NCI-H446 treated with DMSO at 0.1 percent for 48 hours (cell line): ENCODE measurements around the gene TMIGD3.

Source experiments
- DNase-seq: peaks from one replicate; lab custom pipeline; 2025; lab: John Stamatoyannopoulos, UW

The TMIGD3 gene

DNA sequence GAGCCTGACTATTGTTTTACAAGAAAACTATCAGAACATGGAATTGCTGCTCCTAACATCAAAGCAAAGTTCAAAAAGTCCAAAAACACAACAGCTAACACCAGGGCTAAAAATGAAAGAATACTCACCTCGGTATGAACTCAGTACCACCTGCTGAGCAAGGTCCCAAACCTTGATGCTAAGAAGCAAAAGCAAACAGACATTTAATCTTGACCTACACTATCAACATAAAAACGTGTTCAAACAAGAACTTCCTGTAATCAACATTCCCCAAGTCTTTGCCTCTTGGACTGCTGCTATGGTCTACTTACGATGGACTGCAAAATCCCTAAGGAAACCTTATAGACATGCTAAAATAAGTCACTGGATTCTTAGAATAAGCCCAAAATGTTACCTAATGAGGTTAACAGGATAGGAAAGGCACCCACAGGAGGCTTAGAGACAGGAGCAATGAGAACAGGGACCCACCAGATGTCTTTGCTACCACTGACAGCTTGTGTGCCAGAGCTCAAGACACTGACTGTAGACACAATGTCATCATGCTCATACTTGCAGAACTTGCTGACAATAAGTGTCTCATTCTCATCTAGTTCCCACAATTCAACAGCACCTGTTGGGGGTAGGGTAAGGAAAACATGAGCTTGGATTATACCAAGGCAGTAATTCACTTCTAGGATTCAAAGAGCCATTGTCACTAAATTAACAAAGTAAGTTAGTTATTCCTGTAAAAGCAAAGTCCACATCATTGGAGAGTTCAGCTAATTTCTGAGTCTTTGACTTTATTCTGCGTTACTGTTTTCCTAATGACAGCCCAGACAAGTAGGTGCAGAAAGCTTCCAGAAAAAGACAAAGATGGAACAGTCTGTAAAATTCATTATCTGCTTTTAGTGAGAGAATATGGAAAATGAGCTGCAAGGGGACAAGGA lies 56.2 kb downstream of the TMIGD3 start:
- DNase-seq = no peak

DNA sequence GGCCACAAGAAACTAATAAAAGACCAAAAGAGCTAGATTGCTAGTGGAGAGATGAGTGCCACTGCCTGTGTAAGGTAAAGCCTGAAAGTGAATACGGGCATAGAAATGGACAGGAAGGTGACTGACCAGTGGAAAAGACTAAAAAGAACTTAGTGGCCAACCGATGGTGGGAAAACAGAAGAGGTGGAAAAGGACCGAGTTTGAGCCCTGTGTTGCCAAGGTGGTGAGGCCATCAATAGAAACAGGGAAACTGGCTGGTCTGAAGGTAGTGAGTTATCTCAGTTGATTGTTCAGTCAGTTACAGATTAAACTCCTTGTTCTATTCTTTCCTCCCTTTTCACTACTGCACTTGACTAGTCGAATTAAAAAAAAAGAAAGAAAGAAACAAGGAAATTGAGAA lies 56.9 kb downstream of the TMIGD3 start:
- DNase-seq = no peak

DNA sequence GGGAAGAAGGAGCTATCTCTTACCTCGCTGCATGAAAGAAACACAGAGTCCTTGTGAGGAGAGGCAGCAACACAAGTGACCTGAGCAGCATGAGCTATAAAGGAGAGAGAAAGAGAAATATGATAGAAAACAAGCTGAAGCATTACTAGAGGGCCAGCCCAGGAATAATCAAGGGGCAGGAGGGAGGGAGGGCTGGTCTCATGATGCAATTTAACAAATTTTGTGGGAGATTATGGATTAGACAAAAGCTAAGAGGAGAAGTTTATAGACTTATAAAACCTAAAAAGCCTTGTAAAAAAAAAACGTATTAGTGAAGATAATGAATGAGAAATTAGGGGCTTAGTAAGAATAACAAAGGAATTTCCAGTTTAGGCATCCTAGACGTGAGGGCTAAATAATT lies 59.4 kb downstream of the TMIGD3 start:
- no peak for DNase-seq

DNA sequence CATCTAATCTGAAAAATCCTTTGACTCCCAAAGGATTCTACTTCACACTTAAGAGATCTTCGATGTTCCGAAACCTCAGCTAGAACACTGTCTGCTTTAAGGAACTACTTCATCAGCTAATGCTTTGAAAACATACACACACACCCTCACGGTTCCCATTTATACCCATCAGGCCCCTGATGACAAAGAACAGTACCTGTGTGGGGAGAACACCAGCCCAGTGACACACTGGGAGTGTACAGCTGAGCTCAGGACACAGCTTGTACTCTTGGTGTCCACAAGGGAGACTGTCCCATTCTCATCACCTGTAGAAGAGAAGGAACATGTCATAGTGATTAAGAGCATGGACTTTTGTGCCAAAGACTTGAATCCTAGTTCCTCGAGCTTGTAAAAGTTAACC lies 61.0 kb downstream of the TMIGD3 start:
- no peak for DNase-seq

DNA sequence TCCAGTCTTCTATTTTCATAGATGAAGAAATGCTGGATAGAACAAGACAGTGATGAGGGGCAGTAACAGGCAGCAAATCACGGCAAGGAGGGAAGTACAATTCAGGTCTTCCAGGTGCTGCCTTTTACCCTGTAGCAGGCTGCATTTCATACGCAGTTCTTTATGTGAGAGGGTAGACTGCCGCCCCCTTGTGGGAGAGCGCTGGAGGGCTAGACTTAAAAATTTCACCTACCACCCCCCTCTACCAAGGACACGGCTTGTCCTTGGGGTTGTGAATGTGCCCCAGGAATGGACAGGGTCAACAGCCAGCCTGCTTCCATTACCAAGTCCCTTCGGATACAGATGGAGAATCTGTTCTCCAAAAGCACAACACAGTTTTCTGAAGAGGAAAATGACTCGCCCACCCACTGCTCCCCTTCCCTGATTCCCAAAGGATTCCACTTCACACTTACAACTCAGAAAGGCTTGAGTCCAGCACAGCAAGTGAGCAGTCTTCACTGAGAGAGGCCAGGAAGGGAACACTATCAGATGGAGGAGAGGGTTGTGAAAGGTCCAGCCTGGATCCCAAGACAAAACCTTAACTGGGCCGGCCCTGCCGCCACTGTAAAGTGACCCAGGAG lies 61.8 kb downstream of the TMIGD3 start:
- no peak for DNase-seq

DNA sequence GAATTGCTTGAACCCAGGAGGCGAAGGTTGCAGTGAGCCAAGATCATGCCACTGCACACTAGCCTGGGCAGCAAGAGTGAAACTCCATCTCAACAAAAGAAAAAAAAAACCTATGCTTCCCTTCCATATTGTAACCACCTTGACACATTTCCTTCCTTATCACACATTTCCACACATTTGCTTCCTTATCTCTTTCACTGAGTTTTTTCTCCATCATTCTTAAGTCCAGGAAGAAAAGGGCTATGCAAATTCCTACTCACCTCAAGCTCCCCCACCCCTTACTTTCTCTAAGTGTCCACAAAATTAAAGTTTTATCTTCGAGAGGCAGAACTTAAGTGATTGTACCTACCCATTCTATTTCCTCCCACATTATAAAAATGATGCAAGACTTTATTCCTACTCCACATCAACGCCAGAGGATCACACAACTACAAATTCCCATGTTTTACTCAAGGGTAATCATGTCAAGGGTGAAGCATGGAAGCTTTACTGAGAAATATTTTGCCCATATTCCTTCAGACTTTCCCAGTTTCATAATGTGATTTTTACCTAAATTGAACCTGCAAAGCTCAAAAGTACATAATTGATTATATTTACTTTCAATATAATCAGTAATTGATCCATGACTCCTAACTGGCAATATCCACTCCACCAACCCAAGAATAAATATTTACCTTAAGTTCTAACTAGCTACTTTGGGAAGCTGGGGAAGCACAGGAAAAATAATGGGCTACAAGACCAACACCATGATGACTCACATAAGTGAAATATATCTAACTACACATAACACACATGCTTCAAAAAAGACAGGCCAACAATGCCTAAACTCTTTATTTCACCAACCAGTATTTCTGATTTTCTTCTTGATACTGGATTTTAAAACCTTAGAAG lies 63.7 kb downstream of the TMIGD3 start:
- DNase-seq = no peak

DNA sequence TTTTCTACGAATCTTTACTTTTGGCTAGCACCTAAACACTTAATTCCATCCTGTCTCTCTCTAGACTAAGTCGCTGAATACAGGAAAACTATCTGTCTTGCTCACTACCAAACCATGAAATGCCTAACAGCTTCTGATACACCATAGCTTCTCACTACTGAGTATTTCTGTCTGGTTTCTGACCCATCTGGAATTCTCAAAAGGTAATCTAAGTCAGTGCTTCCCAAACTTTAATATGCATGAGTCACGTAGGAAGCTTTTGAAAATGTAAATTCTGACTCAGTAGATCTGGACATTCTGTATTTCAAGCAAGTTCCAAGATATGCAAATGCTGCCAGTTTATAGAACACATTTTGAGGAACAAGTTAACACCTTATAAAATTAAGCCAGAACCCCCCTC lies 66.7 kb downstream of the TMIGD3 start:
- DNase-seq = no peak
